ENCODE data around the gene SLC26A4.

SLC26A4 gene

GRCh38 chr7:107689553-107689952 lies 28.9 kb downstream of the SLC26A4 start:
- TF ChIP-seq CTCF (IDR thresholded peaks at IDR 0.05; ENCODE audit: extremely low read depth, insufficient read depth, missing control alignments), result no peak
- in situ Hi-C loops (cut with MboI; ENCODE audit: low pct_unique_long_range_greater_than_20kb, low sequenced_read_pairs, unreplicated experiment), result no loop called here
- DNase-seq (ENCODE audit: low spot score), result no peak

- in situ Hi-C loops (cut with MboI; ENCODE audit: low pct_unique_long_range_greater_than_20kb, low sequenced_read_pairs, unreplicated experiment), result no loop called here
- DNase-seq (ENCODE audit: low spot score), result no peak
- no peak for TF ChIP-seq CTCF (IDR thresholded peaks at IDR 0.05; ENCODE audit: extremely low read depth, insufficient read depth, missing control alignments)
Measured at GRCh38 chr7:107690084-107690483, 29.5 kb downstream of the SLC26A4 start.

- no peak for TF ChIP-seq CTCF (IDR thresholded peaks at IDR 0.05; ENCODE audit: extremely low read depth, insufficient read depth, missing control alignments)
- in situ Hi-C loops (cut with MboI; ENCODE audit: low pct_unique_long_range_greater_than_20kb, low sequenced_read_pairs, unreplicated experiment), result no loop called here
- no peak for DNase-seq (ENCODE audit: low spot score)
Measured at GRCh38 chr7:107690611-107691010, 30.0 kb downstream of the SLC26A4 start.

GRCh38 chr7:107691716-107692115 lies 31.1 kb downstream of the SLC26A4 start:
- in situ Hi-C loops (cut with MboI; ENCODE audit: low pct_unique_long_range_greater_than_20kb, low sequenced_read_pairs, unreplicated experiment), result no loop called here
- DNase-seq (ENCODE audit: low spot score), result no peak
- no peak for TF ChIP-seq CTCF (IDR thresholded peaks at IDR 0.05; ENCODE audit: extremely low read depth, insufficient read depth, missing control alignments)

- DNase-seq (ENCODE audit: low spot score), result no peak
- no peak for TF ChIP-seq CTCF (IDR thresholded peaks at IDR 0.05; ENCODE audit: extremely low read depth, insufficient read depth, missing control alignments)
- in situ Hi-C loops (cut with MboI; ENCODE audit: low pct_unique_long_range_greater_than_20kb, low sequenced_read_pairs, unreplicated experiment), result no loop called here
Measured at GRCh38 chr7:107692501-107692900, 31.9 kb downstream of the SLC26A4 start.

GRCh38 chr7:107693396-107693795 lies 32.8 kb downstream of the SLC26A4 start:
- TF ChIP-seq CTCF (IDR thresholded peaks at IDR 0.05; ENCODE audit: extremely low read depth, insufficient read depth, missing control alignments), result no peak
- no peak for DNase-seq (ENCODE audit: low spot score)
- in situ Hi-C loops (cut with MboI; ENCODE audit: low pct_unique_long_range_greater_than_20kb, low sequenced_read_pairs, unreplicated experiment), result no loop called here

- in situ Hi-C loops (cut with MboI; ENCODE audit: low pct_unique_long_range_greater_than_20kb, low sequenced_read_pairs, unreplicated experiment), result no loop called here
- TF ChIP-seq CTCF (IDR thresholded peaks at IDR 0.05; ENCODE audit: extremely low read depth, insufficient read depth, missing control alignments), result no peak
- no peak for DNase-seq (ENCODE audit: low spot score)
Measured at GRCh38 chr7:107694386-107694785, 33.8 kb downstream of the SLC26A4 start.
